Measurements from ENCODE around the gene FAM163B.

GRCh38 chr9:133614056-133614455, 4.9 kb upstream of the FAM163B start:
- no peak for TF ChIP-seq CTCF (IDR thresholded peaks at IDR 0.05)
- no peak for TF ChIP-seq EZH2 (IDR thresholded peaks at IDR 0.05; ENCODE audit: borderline replicate concordance, insufficient read depth, low read depth, low read length, poor library complexity, severe bottlenecking)
